RWPE1 (cell line): ENCODE data around the gene SLC24A4.

Source experiments
- CTCF ChIA-PET: fragments of 350-600 bp; sonication (Branson Sonifier 250); formaldehyde crosslinking; extraction: SDS; loops from one replicate; lab custom pipeline; 2021; lab: Yijun Ruan, JAX
- POLR2A ChIA-PET: fragments of 400-600 bp; formaldehyde crosslinking; extraction: SDS; loops from one replicate; lab custom pipeline; 2020; ENCODE audit warnings: antibody characterized with exemption; ENCODE audit not compliant: low non-redundant PET; lab: Yijun Ruan, JAX
- DNase-seq: peaks from one replicate; pipeline ENCODE4 v3.0.0; 2012; ENCODE audit warnings: low spot score
- H3K27ac ChIP-seq: fragments of 450-650 bp; 2 replicates; pipeline ENCODE4 v1.5.1; 2017
- TF ChIP-seq, protein P1 (sequence below): fragments of 450-650 bp; conservative IDR thresholded peaks from 2 replicates; pipeline ENCODE4 v1.5.1; 2017; ENCODE audit warnings: low read depth, mild to moderate bottlenecking

Gene SLC24A4

GRCh38 chr14:92382677-92383076 is 59.7 kb downstream of the SLC24A4 start:
- ChIA-PET POLR2A (no interaction called here), CTCF (interaction anchor here (0.6 kb wide), 1 partner anchor 363 kb away, joined by 6 read pairs; no protein-coding TSS in a partner anchor)
- no peak overlapping the region for H3K27ac ChIP-seq
- TF ChIP-seq, protein P1, sequence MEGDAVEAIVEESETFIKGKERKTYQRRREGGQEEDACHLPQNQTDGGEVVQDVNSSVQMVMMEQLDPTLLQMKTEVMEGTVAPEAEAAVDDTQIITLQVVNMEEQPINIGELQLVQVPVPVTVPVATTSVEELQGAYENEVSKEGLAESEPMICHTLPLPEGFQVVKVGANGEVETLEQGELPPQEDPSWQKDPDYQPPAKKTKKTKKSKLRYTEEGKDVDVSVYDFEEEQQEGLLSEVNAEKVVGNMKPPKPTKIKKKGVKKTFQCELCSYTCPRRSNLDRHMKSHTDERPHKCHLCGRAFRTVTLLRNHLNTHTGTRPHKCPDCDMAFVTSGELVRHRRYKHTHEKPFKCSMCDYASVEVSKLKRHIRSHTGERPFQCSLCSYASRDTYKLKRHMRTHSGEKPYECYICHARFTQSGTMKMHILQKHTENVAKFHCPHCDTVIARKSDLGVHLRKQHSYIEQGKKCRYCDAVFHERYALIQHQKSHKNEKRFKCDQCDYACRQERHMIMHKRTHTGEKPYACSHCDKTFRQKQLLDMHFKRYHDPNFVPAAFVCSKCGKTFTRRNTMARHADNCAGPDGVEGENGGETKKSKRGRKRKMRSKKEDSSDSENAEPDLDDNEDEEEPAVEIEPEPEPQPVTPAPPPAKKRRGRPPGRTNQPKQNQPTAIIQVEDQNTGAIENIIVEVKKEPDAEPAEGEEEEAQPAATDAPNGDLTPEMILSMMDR: no peak
- peak; percentile 36 for DNase-seq

DNA sequence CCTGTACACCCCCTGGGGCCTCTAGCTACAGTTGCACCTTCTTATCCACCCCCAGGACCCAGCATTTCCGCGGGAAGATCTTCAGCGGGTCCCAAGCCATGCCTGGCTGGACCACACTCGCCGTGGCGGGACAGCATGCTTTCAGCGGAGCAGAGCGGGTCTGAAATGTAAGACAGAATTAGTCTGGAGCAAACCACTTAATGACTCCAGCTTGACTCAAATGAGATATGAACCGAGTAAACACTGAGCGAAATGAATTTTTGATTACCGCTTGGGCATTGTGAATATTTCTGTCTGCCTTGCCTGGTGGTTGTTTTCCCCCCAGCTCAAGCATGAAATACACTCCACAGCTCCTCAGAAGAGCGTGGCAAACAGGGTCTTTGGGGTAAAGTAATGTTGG is 60.8 kb downstream of the SLC24A4 start:
- TF ChIP-seq, protein P1: no peak
- ChIA-PET POLR2A (no interaction called here), CTCF (no interaction called here)
- no peak overlapping the region for H3K27ac ChIP-seq
- DNase-seq: no peak

DNA sequence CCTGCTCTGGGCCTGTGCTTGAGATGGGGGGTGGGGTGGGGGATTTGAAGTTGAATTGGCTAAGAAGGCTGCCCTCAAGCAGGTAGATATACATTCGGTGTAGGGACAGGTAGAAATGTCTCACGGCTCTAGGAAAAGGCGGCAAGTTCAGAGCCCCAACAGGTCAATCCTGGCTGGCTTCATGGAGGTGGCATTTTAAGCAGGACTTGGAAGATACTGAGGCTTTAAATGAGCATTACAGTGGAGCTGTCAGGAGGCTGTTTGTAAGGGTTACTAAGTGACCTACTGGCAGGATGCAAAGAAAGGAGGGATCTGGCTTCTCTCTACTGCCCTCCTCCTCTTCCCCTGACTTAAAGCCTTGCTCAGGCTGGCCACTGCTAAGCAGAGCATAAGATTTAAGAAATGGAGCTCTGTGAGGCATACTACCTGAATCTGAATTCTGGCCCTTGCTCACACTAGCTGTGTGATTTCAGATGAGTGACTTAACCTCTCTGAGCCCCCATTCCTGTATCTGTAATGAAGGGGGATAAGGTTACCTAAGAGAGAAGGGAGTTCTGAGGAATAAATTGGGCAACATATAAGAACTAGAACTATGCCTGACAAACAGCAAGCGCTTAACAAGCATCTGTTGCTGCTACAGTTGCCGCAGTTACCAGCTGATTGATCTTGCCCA is 61.6 kb downstream of the SLC24A4 start:
- POLR2A ChIA-PET: no interaction called here
- TF ChIP-seq, protein P1: no peak
- CTCF ChIA-PET: no interaction called here
- DNase-seq: no peak
- H3K27ac ChIP-seq: no peak overlapping the region

- CTCF ChIA-PET: no interaction called here
- DNase-seq: no peak
- TF ChIP-seq, protein P1: no peak
- H3K27ac ChIP-seq: no peak overlapping the region
- POLR2A ChIA-PET: no interaction called here
These were observed 62.6 kb downstream of the SLC24A4 start for GRCh38 chr14:92385561-92385960.

DNA sequence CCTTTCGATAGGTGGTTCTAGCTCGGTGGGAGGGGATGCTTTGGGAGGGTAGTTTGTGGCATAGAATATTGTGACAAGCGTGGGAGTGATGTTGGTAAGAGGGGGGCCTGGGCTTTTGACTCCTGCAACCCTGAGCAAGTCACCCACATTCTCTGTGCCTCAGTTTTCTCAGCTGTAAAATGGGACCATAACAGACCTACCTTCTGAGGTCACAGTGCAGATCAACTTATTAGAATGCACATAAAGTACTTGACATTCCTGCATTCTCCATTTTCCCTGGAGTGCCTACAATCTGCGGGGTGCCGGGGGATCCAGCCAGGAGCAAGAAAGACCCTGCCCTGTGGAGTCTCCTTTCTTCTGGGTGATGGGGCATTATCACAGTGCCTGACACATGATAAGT is 63.2 kb downstream of the SLC24A4 start:
- no peak for DNase-seq
- TF ChIP-seq, protein P1: no peak
- H3K27ac ChIP-seq: no peak overlapping the region
- CTCF ChIA-PET: no interaction called here
- POLR2A ChIA-PET: no interaction called here

DNA sequence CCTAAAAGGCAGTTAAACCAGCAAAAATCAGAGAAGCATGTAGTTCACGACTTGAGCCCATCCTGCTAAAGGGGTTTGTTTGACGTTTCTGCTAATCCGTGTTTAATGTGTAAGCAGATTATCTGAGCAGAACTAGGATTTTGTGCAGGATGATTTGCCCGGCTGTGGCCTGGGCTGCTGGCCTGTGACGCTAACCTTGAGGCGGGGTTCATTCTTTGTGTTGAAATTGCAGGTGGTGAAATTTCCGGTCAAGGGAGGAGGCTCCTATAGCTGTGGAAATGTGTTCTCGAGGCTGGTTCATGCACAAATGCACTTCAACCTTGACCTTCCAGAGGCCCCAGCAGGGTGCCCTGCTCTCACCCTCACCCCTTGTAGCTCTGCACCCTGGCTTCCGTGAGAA is 63.7 kb downstream of the SLC24A4 start:
- no peak for DNase-seq
- TF ChIP-seq, protein P1: no peak
- ChIA-PET CTCF (no interaction called here), POLR2A (no interaction called here)
- H3K27ac ChIP-seq: no peak overlapping the region
